ENCODE data around the gene ATRNL1.
"Not testable (repeated sequence)": the region's sequence is repeated elsewhere in the genome, so short reads cannot be mapped to it uniquely, and the experiment has no call there.

ATRNL1 gene

DNA sequence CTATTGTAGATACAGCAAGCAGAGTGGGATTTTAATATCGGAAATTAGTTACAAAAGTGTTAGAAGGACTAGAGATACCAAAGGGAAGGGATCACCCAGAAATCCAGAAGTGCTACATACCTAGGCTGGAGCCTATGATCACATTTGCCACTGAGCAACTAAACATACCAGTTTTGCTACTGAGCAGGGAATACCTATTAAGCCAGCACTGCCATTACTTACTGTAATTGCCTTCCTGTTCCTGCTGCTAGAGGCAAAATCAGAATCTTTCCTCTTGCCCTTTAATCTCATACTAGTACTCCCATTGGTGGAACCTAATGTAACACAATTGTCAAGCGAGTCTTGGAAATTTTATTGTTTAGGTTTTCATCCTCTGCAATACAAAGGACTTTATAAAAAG, 121.7 kb downstream of the ATRNL1 start:
- DNase-seq: no peak

DNA sequence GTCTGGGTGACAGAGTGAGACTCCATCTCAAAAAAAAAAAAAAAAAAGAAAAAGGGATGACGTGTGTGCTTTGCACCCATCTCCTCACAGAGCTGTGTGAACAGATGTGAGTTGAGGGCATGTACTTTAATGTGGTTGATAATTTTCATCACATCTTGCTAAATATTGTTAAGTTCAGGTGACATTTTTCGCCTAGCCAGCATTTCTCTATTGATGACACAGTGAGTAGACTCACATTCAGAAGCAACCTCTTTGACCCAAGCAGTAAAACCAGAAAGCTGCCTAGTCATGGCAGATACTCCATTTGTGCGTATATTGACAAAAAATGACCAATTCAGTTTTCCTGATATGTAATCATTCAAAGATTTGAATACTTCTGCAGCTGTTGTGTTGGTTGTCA, 126.0 kb downstream of the ATRNL1 start:
- DNase-seq: no peak

DNA sequence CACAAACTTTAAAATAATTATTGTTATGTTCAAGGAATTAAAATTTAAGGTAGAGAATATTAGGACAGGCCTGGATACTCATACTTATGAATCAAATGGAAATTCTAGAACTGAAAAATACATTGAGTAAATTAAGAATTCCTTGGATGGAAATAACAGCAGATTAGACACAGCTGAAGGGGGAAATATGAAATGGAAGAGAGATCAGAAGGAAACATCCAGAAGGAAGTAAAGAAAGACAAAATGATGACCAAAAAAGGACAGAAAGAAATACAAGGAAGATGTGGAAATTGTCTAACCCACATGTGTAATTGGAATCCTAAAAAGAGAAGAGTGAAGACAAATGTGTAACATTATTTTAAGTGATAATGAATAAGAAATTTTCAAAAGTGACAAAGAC, 128.9 kb downstream of the ATRNL1 start:
- no peak for DNase-seq

DNA sequence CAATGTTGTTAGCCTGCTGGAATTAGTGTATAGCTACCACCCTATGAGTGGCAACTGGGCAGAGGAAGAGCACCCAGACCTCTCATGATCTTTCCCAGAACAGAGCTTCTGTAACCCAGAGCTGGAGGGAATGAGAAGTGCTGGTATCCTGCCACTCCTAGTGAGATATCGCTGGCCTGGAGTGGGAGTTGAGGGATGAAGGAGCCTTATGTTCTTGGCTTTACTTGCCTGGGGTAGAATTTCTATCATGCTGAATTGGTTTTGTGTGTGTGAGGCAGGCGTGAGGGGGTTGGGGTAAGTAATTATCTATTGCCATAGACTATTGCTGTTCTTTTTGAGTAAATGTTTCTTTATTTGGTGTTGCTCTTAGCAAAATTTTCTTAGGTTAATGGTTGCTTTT, 146.6 kb downstream of the ATRNL1 start:
- no peak for DNase-seq

DNA sequence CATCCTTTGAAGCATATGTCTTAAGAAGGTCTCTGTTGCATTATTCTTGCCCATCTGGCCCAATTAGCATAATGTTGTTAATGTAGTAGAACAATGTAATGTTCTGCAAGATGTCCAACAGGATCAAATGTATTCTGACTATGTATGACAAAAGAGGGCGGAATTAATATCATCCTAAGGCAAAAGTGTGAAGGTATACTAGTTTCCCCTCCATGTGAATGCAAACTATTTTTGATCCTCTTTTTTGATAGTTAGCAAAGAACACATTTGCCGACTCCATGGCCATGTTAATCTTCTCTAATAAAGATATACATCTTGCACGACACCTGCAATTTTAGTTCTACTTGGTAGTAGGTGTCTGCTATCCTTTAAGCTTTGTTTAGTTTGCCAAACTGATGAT, 157.6 kb downstream of the ATRNL1 start:
- no peak for DNase-seq

DNA sequence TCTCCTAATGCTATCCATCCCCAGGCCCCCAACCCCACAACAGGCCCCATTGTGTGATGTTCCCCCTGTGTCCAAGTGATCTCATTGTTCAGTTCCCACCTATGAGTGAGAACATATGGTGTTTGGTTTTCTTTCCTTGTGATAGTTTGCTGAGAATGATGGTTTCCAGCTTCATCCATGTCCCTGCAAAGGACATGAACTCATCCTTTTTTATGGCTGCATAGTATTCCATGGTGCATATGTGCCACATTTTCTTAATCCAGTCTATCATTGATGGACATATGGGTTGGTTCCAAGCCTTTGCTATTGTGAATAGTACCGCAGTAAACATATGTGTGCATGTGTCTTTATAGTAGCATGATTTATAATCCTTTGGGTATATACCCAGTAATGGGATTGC, 160.6 kb downstream of the ATRNL1 start:
- DNase-seq: not testable (repeated sequence)

DNA sequence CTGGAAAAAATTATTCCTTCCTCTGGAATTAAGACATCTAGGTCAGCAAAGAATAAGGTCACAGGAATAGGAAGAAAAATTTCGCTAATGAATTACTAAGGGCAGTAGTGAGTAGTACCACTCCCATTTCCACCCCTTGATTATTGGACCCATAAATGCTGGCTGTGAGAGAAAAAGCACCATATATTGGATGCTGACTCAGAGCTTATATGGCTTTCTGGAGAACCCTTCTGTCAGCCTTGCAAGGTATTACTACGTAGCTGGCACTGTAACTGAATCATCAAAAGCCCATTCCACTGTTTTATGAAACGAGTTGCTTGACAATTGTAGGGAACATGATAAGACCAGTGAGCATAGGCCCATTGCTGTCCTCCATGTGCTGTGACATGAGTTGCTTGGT, 179.3 kb downstream of the ATRNL1 start:
- DNase-seq: no peak

DNA sequence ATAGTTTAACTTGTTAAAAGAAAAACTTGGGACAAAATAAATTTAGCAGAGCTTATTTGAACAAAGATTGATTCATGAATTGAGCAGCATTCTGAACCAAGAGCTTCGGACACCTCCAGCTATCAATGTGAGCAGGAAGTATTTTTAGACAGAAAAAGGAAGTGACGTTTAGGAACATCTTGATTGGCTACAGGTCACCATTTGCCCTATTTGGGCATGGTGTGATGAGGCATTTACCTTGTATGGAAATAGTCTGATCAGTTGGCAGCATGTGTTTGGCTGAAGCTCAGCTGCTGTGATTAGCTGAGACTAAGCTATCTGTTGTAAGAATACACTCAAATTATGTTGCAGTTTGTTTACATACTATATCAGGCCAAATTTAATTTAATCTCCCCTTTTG, 185.1 kb downstream of the ATRNL1 start:
- no peak for DNase-seq

DNA sequence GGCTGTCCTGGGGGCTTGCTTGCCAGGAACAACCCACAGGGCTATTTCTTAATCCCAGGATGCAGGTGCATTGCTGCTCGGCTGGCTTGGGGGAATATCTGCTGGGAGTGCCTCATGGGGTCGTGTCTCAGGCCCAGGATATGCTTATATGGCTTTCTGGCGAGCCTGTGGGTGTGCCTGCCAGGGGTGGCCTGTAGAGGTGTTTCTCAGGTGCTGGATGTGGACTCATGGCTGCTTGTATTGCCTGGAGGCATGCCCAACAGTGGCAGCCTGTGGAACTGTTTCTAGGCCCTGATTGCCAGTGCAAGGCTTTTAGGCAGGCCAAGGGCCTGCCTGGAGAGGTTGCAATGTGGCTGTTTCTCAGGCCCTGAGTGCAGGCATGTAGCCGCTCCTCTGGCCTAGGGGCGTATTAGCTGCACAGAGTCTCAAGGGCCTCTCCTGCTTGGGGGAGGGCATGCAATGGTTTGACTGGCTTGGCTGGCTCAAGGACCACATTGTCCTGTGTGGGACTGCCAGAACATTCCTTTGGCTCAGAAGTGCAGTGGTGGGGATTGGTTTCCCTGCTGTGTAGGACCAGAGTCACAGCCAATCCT, 202.1 kb downstream of the ATRNL1 start:
- no peak for DNase-seq

DNA sequence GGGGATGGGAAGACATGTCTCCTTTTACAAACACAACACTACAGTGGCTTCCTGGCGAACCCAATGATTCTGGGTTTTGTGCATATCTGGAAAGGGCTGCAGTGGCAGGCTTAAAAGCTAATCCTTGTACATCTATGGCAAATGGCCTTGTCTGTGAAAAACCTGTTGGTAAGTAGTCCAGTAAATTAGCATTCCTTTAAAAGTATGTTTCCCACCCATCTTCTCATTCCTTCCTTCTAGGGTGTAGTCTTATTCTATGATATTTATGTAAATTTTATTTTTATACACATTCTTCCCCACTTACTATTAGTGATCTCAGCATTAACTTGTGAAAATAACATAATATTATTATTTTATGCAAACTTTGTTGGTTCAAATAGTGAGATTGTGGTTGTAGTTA, 206.9 kb downstream of the ATRNL1 start:
- DNase-seq: no peak

DNA sequence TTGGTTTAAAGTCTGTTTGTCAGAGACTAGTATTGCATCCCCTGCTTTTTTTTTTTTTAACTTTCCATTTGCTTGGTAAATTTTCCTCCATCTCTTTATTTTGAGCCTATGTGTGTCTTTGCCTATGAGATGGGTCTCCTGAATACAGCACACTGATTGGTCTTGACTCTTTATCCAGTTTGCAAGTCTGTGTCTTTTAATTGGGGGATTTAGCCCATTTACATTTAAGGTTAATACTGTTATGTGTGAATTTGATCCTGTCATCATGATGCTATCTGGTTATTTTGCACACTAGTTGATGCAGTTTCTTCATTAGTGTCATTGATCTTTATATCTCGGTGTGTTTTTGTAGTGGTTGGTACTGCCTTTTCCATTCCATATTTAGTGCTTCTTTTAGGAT, 226.5 kb downstream of the ATRNL1 start:
- DNase-seq: not testable (repeated sequence)

DNA sequence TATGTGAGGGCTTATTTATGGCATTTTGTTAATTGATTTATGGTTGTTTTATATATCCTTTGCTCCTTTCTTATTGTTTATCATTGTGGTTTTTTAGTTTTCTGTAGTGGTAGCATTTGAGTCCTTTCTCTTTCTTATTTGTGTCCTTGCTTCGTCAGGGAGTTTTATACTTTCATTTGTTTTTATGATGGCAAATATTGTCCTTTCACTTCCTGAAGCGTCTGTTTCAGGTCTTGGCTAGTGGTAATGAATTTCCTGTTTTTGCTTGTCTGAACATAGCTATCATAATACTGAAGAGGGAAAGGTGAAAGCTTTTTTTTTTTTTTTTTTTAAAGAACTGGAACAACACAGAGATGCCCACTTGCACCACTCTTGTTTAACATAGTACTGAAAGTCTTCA, 228.2 kb downstream of the ATRNL1 start:
- no peak for DNase-seq

DNA sequence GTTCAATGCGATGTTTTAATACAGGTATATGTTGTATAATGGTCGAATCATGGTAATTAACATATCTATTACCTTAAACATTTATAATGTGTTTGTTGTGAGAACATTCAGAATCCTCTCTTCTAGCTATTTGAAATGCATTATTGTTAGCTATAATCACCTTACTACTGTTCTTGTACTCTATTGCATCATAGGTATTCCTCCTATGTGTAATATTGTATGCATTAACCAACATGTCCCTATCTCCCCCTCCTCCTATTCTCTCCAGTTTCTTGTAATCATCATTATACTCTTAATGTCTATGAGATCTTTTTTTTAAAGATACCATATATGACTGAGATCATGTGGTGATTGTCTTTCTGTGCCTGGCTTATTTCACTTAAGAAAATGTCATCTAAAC, 235.2 kb downstream of the ATRNL1 start:
- no peak for DNase-seq

DNA sequence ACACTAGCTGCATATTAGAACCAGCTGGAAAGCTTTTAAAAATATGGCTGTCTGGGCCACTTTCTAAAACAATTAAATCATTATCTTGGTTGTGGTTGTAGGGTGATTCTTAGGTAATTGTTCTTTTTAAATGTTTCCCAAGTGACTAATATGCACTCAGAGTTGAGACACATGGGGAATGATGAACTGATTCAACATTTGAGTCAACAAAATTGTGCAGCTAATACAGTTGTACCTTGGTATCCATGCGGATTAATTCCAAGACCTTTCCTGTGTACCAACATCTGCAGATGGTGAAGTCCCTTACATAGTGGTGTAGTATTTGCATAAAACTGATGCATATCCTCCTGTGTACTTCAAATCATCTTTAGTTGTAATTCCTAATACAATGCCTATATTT, 242.2 kb downstream of the ATRNL1 start:
- no peak for DNase-seq

DNA sequence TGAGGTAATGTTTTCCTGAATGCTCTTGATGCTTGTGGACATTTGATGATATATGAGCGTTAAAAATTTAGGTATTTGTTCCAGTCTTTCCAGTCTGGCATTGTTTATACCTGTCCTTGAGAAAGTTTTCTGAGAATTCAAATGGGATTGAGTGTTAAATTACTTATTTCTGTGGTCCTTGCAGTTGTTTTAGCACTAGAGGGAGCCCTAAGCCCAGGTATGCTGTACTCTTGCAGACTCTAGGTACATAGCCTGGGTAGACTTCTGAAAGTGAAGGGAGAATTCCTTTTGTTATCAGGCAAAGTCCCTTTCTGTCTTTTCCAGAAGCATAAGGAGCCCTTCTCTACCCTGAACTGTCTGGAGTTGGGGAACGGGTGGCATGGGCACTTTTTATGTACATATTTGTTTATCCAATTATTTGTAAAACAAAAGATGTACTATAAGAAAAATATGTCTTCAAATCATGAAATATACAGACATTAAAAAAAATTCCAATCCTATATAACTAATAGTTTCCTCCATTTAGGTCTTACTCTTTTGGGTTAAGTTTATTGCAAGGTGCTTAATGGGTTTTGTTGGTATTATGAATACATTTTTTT, 262.1 kb downstream of the ATRNL1 start:
- DNase-seq: peak; percentile 35 to 65

DNA sequence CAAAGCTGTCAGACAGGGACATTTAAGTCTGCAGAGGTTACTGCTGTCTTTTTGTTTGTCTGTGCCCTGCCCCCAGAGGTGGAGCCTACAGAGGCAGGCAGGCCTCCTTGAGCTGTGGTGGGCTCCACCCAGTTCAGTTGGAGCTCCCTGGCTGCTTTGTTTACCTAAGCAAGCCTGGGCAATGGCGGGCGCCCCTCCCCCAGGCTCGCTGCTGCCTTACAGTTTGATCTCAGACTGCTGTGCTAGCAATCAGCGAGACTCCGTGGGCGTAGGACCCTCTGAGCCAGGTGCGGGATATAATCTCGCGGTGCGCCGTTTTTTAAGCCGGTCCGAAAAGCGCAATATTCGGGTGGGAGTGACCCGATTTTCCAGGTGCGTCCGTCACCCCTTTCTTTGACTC, 274.8 kb downstream of the ATRNL1 start:
- DNase-seq: not testable (repeated sequence)

DNA sequence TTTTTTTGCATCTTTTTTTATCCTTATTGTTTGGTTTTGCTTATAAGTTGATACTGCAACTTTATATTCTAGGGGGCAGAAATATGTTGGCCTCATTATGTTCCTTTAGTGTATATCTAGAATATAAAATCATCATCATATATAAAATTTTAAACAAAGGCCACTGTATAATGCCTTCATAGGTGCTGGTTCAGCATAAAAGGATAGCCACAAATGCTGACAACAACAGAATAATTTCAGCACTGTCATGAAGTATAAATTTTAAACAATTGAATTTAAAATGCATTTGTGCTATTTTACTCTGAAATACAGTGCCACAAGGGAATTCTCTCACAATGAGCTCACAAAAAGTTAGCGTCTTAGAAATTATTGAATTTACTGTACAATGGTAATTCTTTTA, 285.9 kb downstream of the ATRNL1 start:
- no peak for DNase-seq

DNA sequence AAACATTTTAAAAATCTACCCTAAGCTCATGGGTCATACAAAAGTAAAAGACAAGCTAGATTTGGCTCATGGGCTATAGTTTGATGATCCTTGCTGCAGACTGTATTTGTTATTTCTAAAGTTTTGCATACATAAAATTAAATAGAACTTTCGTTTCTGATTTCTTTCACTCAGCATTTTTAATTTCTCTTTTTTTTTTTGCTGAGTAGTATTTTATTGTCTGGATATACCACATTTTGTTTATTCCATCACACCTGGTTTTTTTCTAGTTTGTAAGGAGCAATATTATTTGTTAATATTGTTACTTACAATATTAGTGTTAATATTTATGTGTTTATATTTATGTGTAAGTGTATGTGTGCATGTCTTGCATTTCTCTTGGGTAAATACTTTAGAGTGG, 291.5 kb downstream of the ATRNL1 start:
- no peak for DNase-seq

DNA sequence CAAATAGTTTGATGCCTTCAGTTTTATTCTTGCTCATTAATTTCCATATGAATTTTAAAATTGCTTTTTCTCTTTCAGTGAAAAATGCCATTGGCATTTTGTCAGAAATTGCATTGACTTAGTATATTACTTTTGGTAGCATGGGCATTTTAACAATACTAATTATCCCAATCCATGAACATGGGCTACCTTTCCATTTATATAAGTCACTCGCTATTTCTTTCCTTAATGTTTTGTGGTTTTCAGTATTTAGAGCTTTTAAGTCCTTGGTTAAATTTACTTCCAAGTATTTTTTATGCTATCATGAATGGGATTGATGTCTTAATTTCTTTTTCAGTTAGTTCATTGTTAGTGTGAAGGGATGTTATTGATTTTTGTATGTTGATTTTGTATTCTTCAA, 297.4 kb downstream of the ATRNL1 start:
- no peak for DNase-seq

DNA sequence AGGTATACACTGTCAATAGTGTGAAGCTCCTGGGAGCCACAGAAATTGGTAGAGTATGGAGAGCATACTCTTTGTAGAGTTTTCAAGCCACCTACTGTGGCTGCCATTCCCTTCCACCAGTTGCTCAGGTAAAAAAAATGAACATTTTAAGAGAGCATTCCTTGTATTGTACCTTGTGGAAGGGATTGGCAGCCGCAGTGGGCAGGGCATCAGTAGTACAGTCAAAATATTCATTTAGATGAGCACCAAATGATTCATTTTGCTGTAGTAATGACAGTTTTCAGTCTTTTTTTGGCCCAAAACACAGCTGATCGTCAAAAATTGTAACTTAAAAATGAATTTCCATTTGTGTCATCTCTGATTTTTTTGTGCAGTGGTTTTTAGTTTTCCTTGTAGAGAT, 304.9 kb downstream of the ATRNL1 start:
- no peak for DNase-seq

DNA sequence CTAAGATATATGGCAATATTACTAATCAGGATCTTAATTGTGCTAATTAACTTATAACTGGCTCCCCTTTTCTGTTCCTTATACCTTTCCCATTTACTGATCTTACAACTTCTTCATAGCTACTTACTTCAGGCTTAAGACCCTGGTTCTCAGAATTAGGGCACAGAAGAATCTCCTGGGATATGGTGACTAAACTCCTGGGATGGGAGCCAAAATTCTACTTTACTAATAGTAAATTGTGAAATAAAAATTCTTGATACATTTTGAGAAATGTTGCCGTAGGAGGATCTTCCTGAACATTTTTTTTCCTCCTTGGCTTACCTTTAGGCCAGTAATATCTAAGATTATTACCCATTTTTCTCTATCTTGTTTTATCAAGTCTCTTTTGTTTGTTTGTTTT, 309.5 kb downstream of the ATRNL1 start:
- DNase-seq: no peak

DNA sequence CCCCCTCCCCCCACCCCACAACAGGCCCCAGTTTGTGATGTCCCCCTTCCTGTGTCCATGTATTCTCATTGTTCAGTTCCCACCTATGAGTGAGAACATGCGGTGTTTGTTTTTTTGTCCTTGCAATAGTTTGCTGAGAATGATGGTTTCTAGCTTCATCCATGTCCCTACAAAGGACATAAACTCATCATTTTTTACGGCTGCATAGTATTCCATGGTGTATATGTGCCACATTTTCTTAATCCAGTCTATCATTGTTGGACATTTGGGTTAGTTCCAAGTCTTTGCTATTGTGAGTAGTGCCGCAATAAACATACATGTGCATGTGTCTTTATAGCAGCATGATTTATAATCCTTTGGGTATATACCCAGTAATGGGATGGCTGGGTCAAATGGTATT, 312.7 kb downstream of the ATRNL1 start:
- DNase-seq: not testable (repeated sequence)

DNA sequence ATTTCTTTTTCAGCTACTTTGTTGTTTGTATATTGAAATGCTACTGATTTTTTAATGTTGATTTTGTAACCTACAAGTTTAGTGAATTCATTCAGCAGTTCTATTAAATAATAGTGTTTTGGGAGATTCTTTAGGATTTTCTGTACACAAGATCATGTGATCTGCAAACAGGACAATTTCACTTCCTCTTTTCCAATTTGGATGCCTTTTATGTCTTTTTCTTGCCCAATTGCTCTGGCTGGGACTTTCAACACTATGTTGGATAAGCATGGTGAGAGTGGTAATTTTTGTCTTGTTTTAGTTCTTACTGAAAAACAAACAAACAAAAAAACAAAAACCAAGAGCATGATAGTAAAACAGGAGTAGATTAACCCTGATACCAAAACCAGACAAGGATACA, 316.2 kb downstream of the ATRNL1 start:
- DNase-seq: no peak

DNA sequence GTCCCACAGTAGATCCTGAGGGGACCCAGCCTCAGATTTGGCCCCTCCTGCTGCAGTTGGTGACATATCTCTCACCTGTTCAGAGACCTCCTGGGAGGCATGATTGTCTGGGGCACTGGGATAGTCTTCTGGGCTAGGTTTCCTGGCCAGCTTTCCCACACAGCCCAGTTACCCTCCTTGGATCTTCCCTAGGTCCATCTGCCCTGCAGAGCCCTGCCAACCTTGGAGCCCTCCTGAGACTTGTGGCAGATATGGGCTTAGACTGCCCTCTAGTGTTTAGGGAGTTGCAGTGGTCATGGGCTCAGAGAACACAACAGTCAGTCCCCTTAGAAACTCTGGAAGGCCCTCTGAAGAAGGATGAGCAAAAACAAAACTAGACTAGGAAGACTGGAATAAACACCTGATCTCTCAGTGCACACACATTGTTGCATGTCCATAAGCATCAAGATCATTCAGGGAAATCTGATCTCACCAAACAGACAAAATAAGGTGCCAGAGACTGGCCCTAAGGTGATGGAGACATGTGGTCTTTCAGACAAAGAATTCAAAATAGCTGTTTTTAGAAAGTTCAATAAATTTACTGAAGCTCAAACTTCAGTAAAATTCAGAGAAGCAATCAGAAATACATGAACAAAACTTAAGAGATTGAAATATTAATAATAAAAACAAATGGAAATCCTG, 324.6 kb downstream of the ATRNL1 start:
- DNase-seq: peak in 1 of 2 experiments; percentile 38

DNA sequence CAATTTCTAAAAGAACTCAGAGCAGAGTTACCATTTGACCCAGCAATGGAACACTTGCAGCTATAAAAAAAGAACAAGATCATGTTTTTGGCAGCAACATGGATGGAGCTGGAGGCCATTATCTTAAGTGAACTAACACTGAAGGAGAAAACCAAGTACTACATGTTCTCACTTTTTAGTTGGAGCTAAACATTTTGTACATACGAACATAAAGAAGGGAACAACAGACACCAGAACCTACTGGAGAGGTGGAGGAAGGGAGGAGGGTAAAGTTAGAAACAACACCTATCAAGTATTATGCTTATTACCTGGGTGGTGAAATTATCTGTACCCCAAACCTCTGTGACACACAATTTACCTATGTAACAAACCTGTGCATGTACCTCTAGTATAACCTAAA, 329.5 kb downstream of the ATRNL1 start:
- DNase-seq: no peak
